GM06990 (cell line): ENCODE data around the gene LMX1B.
A peak's percentile ranks its signal among the peaks of the same experiment; 100 is the strongest.
"Not testable (repeated sequence)": the region's sequence is repeated elsewhere in the genome, so short reads cannot be mapped to it uniquely, and the experiment has no call there.

Source experiments
- DNase-seq: peaks from one replicate; pipeline ENCODE4 v3.0.0-alpha.2; 2011; ENCODE audit not compliant: insufficient read length; ENCODE audit errors: extremely low read depth
- H3K27me3 ChIP-seq: replicated peaks from 2 replicates; pipeline ENCODE4 v1.6.0; 2011; ENCODE audit warnings: low read length; ENCODE audit not compliant: control insufficient read depth, insufficient read depth
- H3K36me3 ChIP-seq: 2 replicates; pipeline ENCODE4 v1.5.1; 2011; ENCODE audit warnings: low read length; ENCODE audit not compliant: control insufficient read depth, insufficient read depth
- H3K4me3 ChIP-seq: replicated peaks from 2 replicates; pipeline ENCODE4 v1.5.1; 2011; ENCODE audit warnings: low read depth, mild to moderate bottlenecking, control low read depth, low read length
- TF ChIP-seq, protein P1 (sequence below): IDR thresholded peaks from 2 replicates; pipeline ENCODE4 v1.5.1; 2011; ENCODE audit warnings: low read length, control low read depth, mild to moderate bottlenecking, inconsistent platforms; ENCODE audit not compliant: insufficient read depth, poor library complexity, severe bottlenecking

Gene LMX1B

DNA sequence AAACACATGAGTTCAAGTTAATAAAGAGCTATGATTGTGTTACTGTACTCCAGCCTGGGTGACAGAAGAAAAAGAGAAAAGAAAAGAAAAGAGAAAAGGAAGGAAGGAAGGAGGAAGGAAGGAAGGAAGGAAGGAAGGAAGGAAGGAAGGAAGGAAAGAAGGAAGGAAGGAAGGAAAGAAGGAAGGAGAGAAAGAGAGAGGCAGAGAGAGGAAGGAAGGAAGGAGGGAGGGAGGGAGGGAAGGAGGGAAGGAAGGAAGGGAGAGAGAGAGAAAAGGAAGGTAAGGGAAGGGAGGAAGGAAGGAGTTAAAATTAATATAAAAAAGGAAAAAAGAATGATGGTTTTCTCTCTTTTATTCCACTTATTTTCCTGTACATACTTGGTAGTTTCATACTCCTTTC lies 101.7 kb downstream of the LMX1B start:
- TF ChIP-seq, protein P1, sequence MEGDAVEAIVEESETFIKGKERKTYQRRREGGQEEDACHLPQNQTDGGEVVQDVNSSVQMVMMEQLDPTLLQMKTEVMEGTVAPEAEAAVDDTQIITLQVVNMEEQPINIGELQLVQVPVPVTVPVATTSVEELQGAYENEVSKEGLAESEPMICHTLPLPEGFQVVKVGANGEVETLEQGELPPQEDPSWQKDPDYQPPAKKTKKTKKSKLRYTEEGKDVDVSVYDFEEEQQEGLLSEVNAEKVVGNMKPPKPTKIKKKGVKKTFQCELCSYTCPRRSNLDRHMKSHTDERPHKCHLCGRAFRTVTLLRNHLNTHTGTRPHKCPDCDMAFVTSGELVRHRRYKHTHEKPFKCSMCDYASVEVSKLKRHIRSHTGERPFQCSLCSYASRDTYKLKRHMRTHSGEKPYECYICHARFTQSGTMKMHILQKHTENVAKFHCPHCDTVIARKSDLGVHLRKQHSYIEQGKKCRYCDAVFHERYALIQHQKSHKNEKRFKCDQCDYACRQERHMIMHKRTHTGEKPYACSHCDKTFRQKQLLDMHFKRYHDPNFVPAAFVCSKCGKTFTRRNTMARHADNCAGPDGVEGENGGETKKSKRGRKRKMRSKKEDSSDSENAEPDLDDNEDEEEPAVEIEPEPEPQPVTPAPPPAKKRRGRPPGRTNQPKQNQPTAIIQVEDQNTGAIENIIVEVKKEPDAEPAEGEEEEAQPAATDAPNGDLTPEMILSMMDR: no peak
- DNase-seq: no peak
- H3K36me3 ChIP-seq: no peaks in the 10 kb centered on the region
- no peak overlapping the region for H3K4me3 ChIP-seq
- H3K27me3 ChIP-seq: no peaks in the 10 kb centered on the region

DNA sequence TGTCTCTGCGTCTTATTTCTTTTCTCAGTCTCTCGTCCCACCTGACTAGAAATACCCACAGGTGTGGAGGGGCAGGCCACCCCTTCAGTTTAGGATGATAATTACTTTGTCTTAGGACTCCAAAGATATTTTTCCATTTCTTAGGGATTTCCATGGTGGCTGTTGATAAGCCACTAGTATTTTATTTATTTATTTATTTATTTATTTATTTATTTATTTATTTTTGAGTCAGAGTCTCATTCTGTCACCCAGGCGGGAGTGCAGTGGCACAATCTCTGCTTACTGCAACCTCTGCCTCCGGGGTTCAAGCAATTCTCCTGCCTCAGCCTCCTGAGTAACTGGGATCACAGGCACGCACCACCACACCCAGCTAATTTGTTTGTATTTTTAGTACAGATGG lies 103.7 kb downstream of the LMX1B start:
- not testable (repeated sequence) for H3K27me3 ChIP-seq, H3K4me3 ChIP-seq, H3K36me3 ChIP-seq, DNase-seq

DNA sequence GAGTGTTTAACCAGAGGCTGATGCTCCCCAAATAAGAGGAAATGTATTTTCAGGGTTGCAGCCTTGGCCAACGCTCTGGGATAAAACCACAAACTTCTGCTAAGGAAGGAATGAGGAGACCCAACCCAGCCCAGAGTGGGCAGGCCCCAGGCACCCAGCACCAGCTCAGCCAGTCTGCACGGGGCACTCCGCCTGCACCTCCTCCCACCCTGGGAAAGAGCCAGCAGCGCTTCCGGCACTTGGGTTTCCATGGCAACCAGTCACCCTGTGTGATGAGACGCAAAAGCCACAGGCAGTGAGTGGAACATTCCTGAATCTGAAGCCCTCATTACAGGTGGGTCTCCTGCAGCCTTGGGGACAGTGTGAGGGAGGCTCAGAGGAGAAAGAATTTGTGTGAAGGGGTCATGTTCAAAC lies 105.9 kb downstream of the LMX1B start:
- H3K36me3 ChIP-seq: no peaks in the 10 kb centered on the region
- TF ChIP-seq, protein P1: no peak
- H3K27me3 ChIP-seq: no peaks in the 10 kb centered on the region
- no peak overlapping the region for H3K4me3 ChIP-seq
- DNase-seq: peak; percentile 78

DNA sequence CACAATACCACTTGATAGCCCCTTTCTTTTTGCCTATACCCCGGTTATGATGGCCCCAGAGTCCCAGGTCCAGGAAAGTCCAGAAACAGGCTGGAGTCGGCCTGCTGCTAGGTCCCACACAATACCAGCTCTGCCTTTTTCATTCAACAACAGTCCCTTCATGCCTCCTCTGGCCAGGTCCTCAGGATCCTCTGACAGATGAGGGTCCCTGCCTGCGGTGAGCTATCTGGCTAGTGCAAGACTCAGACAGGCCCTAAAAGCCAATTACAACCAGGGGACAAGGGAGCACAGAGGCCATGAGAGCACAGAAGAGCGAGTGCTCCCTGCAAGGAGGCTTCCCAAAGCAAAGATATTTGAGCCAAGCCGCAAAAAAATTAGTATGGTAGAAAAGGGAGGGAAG lies 106.3 kb downstream of the LMX1B start:
- no peaks in the 10 kb centered on the region for H3K27me3 ChIP-seq
- no peak overlapping the region for H3K4me3 ChIP-seq
- no peaks in the 10 kb centered on the region for H3K36me3 ChIP-seq
- DNase-seq: no peak
- TF ChIP-seq, protein P1: no peak

DNA sequence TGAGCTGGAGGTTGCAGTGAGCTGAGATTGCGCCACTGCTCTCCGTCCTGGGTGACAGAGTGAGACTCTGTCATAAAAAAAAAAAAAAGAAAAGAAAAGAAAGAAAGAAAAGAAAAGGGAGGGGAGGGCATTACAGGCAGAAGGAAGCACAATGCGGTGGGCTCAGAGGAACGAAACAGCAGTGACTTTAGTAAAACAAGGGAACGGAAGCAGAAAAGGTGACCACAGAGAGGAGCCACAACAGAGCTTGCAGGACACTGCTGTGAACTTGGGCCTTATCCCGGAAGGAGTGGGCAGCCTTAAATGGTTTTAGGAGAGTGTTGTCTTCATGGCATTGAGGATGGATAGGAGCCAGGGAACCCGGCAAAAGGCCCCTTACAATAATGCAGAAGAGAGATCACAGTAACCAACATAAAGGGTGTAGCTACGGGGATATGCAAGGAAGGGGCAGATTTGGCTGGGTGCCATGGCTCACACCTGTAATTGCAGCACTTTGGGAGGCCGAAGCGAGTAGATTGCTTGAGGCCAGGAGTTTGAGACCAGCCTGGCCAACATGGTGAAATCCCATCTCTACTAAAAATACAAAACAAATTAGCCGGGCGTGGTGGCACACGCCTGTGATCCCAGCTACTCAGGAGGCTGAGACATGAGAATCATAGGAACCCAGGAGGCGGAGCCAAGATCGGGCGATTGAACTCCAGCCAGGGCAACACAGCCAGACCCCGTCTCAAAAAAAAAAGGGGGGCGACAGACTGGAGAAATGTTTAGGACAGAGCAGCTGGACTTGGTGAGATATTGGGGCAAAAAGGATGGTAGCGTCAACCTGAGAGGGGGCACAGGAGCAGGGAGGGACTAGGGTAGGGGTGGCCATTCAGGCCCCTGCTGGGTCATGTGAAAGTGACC lies 107.2 kb downstream of the LMX1B start:
- TF ChIP-seq, protein P1: no peak
- Histone ChIP-seq H3K36me3 (no peaks in the 10 kb centered on the region), H3K27me3 (no peaks in the 10 kb centered on the region), H3K4me3 (no peak overlapping the region)
- no peak for DNase-seq

DNA sequence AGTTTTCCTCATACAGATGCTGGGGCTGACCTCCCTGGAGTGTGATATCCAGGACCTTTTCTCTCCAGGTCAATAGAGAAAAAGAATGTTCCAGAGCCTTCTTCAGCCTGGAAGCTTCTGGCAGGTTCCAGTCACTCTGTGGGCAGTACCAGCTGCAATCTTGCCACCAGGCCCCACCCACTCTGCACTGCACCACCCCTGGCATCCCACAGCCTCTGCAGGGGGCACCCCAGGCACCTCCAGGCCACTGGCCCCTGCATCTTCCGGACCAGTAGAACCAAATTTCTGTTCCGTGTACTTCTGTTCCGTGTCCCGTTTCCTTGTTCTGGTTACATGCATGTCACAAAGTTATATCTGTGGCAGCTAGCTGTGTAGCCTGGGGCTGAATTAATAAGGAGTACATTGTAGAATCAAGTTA lies 107.8 kb downstream of the LMX1B start:
- TF ChIP-seq, protein P1: no peak
- no peak for DNase-seq
- no peak overlapping the region for H3K4me3 ChIP-seq
- H3K36me3 ChIP-seq: no peaks in the 10 kb centered on the region
- H3K27me3 ChIP-seq: no peaks in the 10 kb centered on the region
